Left ventricle myocardium inferior (tissue), 1 donor: Measurements from ENCODE around the gene ZNF771. TPM values are rescaled to one million over a fixed set of nuclear protein-coding genes. Genes with fewer than 3 reads are reported as not detected.

Experiments
- DNase-seq: peaks from one replicate; pipeline ENCODE4 v3.0.0-alpha.2; 2020
- H3K27ac ChIP-seq: fragments of 200-600 bp; replicated peaks from 2 replicates; pipeline ENCODE4 v1.8.0; 2021
- H3K27me3 ChIP-seq: fragments of 200-600 bp; 2 replicates; pipeline ENCODE4 v1.8.0; 2021; ENCODE audit warnings: low read depth
- H3K36me3 ChIP-seq: fragments of 200-600 bp; 2 replicates; pipeline ENCODE4 v1.8.0; 2021
- H3K4me1 ChIP-seq: fragments of 200-600 bp; 2 replicates; pipeline ENCODE4 v1.8.0; 2021
- H3K4me3 ChIP-seq: fragments of 200-600 bp; 2 replicates; pipeline ENCODE4 v1.8.0; 2021; ENCODE audit warnings: mild to moderate bottlenecking, moderate library complexity
- H3K9me3 ChIP-seq: fragments of 200-600 bp; replicated peaks from 2 replicates; pipeline ENCODE4 v1.8.0; 2021
- intact Hi-C: fragments of 100-400 bp; cut with micrococcal nuclease; formaldehyde crosslinking; loops from one replicate; pipeline ENCODE4 v1.11.0; 2022
- total RNA-seq: library from RNA; stranded (reverse); fragmentation: NEBNext Ultra II Directional; extraction: Animal tissue kit (Norgen Biotek cat#: 25700); gene quantifications from one replicate; pipeline ENCODE4 v1.2.1, GENCODE V29; 2021
- TF ChIP-seq, protein P1 (sequence below): fragments of 200-600 bp; IDR thresholded peaks from 2 replicates; pipeline ENCODE4 v1.8.0; 2021; ENCODE audit warnings: antibody characterized with exemption, mild to moderate bottlenecking, borderline replicate concordance
- donor health status: DM: no; HTN: yes; CAD: no; lungs with severe emphysema.

Gene ZNF771
- total RNA-seq, 1 donor from 2014 or later, result 8.1 TPM

DNA sequence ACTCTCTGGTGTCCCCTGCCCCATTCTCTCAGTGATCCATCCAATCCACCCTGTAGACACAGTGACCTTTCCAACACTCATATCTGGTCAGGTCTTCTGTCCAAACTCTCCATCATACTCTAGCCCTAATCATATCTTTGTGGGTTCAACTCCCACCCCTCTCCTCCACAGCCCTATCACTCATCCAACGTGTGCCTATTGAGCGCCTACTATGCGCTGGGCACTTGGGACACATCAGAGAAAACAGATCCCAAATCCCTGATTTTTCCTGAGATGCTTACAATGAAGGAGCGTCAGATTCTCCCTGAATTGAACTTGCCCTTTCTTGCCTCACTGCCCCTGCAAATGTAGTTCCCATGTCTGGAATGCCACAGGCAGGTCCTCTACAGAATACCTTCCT is 20.6 kb downstream of the ZNF771 start:
- no peak overlapping the region for H3K27ac ChIP-seq
- DNase-seq, result no peak
- H3K27me3 ChIP-seq, result no peaks in the 10 kb centered on the region
- TF ChIP-seq, protein P1, sequence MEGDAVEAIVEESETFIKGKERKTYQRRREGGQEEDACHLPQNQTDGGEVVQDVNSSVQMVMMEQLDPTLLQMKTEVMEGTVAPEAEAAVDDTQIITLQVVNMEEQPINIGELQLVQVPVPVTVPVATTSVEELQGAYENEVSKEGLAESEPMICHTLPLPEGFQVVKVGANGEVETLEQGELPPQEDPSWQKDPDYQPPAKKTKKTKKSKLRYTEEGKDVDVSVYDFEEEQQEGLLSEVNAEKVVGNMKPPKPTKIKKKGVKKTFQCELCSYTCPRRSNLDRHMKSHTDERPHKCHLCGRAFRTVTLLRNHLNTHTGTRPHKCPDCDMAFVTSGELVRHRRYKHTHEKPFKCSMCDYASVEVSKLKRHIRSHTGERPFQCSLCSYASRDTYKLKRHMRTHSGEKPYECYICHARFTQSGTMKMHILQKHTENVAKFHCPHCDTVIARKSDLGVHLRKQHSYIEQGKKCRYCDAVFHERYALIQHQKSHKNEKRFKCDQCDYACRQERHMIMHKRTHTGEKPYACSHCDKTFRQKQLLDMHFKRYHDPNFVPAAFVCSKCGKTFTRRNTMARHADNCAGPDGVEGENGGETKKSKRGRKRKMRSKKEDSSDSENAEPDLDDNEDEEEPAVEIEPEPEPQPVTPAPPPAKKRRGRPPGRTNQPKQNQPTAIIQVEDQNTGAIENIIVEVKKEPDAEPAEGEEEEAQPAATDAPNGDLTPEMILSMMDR, result no peak
- H3K4me1 ChIP-seq, result peaks cover 20% of the 10 kb centered on the region
- no peaks in the 10 kb centered on the region for H3K9me3 ChIP-seq
- no peak overlapping the region for H3K4me3 ChIP-seq
- peaks cover 28% of the 10 kb centered on the region for H3K36me3 ChIP-seq
- intact Hi-C loops, result no loop called here

DNA sequence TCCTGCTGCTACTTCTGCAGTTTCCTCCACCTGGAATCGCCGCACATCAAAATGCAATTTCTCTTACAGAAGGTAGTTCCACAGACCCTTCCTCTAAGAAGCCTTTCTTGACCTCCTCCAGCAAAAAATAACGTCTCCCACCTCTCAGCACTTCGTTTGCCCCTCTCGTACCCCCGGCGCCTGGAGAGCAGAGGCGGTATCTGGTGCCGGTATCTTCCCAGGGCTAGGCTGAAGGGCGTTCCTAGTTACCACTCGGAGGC is 21.9 kb downstream of the ZNF771 start:
- no peaks in the 10 kb centered on the region for H3K9me3 ChIP-seq

DNA sequence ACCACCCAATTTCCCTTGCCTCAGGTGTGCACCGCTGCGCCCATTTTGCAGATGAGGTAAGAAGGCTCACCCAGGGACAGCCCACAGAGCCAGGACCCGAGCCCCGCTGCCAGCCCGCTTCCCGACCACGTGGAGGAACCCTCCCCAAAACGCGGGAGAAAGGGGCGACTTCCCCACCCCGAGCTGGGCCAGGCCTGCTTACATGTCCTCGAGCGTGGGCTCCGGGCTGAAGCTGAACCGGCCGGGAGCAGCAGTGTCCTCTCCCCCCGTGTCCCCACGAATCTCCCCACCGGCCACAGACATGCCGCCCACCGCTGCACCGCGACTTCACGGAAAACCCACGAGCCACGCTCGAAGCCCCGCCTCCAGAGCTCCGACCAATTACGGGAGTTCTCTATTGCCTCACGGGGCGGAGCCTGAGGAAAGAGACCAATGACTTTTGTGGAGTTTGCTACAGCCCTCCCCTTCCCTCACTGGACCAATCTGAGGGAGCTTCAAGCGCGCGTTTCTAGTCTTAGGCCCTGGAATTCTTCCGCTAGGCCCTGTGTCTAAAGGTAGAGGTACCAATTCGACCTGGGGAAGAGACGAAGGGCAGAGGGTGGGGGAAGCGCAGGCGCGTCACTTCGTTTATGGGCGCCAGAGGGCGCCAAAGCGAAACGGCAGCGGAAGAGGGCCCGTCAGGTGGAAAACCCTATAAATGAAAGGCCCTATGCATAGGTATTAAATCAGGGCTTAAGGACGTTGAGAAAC is 22.4 kb downstream of the ZNF771 start, which contains the start of gene DCTPP1:
Gene DCTPP1, minus strand, starts transcription at position 353 of the 750 bp plus-strand sequence. Its CDS starts 50 bp downstream, at position 303.
- no peaks in the 10 kb centered on the region for H3K9me3 ChIP-seq
- peak; percentile 94 for DNase-seq
- intact Hi-C loops, result no loop called here
- TF ChIP-seq, protein P1, result peak; percentile 81
- no peaks in the 10 kb centered on the region for H3K27me3 ChIP-seq
- H3K36me3 ChIP-seq, result peaks cover 11% of the 10 kb centered on the region
- H3K4me3 ChIP-seq, result peak within 1 kb of the TSS; percentile 88
- H3K27ac ChIP-seq, result peak within 1 kb of the TSS; percentile 82
- peaks cover 20% of the 10 kb centered on the region for H3K4me1 ChIP-seq

More for the DNA sequence above, 21.9 kb downstream of the ZNF771 start:
- intact Hi-C loops, result no loop called here
- no peak for DNase-seq
- Histone ChIP-seq H3K27ac (peak overlapping the region; percentile 82), H3K4me3 (peak overlapping the region; percentile 88), H3K4me1 (peaks cover 20% of the 10 kb centered on the region), H3K36me3 (peaks cover 15% of the 10 kb centered on the region), H3K27me3 (no peaks in the 10 kb centered on the region)
- TF ChIP-seq, protein P1, result no peak

DNA sequence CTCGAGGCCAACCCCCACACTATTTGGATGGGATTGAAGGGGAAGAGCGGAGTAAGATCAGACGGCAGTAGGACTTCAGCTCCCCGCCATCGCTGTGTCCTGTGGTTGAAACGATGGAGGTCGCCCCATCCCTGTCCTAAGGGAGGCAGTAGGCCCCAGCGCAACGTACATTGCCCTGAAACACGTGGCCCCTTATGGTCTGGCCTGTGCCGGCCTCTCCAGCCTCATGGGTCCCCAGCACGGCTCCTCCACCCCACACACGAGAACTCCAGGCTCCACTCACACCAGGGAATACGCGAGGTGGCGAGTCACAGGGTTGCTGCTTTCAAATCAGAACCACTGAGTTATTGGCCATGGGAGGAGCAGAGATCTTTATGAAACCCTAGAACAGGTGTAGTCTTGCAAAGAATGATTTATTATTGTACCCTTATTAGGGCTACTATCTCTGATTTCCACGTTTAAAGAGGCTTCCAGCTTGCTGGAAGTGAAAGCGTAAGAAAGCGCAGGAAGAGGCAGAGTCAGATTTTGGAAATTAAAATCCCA is 23.1 kb downstream of the ZNF771 start:
- H3K9me3 ChIP-seq, result no peaks in the 10 kb centered on the region
- no peaks in the 10 kb centered on the region for H3K27me3 ChIP-seq
- intact Hi-C loops, result no loop called here
- peak overlapping the region; percentile 82 for H3K27ac ChIP-seq
- H3K4me1 ChIP-seq, result peaks cover 20% of the 10 kb centered on the region
- H3K36me3 ChIP-seq, result peaks cover 10% of the 10 kb centered on the region
- DNase-seq, result peak; percentile 22
- TF ChIP-seq, protein P1, result no peak
- H3K4me3 ChIP-seq, result peak overlapping the region; percentile 88

DNA sequence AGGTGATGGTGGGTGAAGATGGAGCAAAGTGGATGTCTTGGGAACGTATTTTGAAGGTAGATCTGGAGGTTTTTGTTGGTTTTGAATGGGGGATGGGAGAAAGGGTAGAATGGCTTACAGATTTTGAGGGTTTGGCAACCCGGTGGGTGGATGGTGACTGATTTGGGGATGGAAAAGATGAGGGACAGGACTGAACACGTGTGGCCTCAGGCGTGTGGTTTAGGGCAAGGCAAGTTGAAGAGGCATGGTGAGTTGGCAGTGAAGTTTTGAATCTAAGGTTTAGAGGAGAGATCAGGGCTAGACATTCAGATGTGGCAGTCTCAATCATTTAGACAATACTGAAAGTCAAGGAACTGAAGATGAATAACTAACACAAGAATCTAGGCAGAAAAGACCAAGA is 27.4 kb downstream of the ZNF771 start:
- intact Hi-C loops, result no loop called here
- Histone ChIP-seq H3K9me3 (no peaks in the 10 kb centered on the region), H3K27ac (no peak overlapping the region), H3K4me1 (peaks cover 7% of the 10 kb centered on the region), H3K36me3 (no peaks in the 10 kb centered on the region), H3K4me3 (no peak overlapping the region), H3K27me3 (no peaks in the 10 kb centered on the region)
- DNase-seq, result no peak
- TF ChIP-seq, protein P1, result no peak
